ENCODE measurements around the gene SLC39A10.
"Not testable (repeated sequence)": the region's sequence is repeated elsewhere in the genome, so short reads cannot be mapped to it uniquely, and the experiment has no call there.

Gene SLC39A10

GRCh38 chr2:195646424-195646823 lies 10.6 kb upstream of the SLC39A10 start:
- DNase-seq (ENCODE audit: low read depth): no peak

DNA sequence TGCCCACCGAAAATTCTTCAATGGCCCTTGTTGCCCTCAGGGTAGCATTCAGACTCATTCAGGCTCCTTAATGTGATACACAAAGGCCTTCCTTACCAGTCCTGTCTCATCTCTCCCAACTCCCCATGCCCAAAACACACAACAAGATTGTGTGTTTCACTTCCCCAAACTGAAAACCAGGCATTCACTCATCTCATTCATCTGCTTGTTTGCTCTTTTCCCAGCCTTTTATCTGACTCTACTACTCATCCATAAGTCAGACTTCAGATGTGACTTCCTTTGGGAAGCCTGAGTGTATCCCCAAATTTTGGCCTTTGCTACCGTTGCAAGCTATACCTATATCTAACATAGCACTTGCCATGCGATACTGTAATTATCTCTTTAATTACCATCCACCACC lies 9.7 kb upstream of the SLC39A10 start:
- DNase-seq (ENCODE audit: low read depth): no peak

- DNase-seq (ENCODE audit: low read depth): not testable (repeated sequence)
Measured at GRCh38 chr2:195648370-195648769, 8.7 kb upstream of the SLC39A10 start.

- DNase-seq (ENCODE audit: low read depth): no peak
Measured at GRCh38 chr2:195648787-195649186, 8.2 kb upstream of the SLC39A10 start.

DNA sequence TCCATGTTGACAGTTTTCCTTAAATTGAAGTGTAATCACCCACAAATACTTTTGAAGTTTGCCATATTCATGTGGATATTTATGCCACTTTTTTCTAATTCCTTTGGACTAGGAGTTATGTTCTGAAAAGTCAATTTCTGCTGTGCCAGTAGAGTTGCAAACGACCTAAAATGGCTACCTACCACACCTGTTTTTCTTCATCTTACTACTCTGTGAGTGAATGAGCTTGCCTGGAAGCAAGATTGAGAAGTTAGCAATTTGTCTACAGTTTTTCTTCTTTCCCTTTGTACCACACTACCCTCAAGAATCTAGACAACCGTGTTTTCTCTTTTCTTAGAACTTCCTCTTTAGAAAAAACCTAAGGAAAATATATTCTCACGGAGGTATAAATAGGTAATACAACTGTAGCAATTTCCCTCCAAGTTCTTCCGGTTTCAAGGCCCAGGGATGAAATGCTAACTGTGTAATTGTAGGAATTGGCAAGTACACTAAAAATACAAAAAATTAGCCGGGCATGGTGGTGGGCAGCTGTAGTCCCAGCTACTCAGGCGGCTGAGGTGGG lies 7.3 kb upstream of the SLC39A10 start:
- no peak for DNase-seq (ENCODE audit: low read depth)

DNA sequence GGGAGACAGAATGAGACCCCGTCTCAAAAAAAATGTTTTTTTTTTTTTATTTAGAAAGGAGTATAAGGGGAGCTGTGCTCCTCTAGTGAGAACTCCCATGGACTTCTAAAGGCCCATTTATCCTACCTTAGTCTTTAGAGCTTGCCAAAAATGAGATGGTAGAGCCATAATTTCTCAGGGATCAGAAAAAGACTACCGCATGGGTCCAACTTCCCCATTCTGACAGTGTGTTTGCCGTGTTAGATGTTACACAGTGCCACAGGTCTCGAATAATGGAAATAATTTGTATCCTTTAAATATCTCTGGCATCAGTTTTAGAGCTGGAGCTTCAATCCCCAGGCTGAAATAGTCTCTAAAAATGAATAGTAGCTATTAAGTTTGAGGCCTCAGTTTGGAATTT lies 6.0 kb upstream of the SLC39A10 start:
- DNase-seq (ENCODE audit: low read depth): no peak

DNA sequence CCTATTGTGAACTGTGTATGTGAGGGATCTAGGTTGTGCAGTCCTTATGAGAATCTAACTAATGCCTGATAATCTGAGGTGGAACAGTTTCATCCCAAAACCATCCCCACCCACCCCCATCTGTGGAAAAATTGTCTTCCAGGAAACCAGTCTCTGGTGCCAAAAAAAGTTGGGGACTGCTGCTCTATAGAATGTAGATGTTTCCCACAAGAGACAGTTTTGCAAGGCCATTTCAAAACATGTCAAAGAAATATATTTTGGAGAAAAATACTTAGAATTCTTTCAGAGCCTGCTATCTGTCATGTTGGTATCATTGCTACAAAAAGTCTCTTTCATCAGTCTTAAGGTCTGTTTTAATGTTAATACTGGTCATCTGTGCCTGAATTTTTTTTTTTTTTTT lies 4.1 kb upstream of the SLC39A10 start:
- DNase-seq (ENCODE audit: low read depth): peak; percentile 15

- DNase-seq (ENCODE audit: low read depth): no peak
Measured at GRCh38 chr2:195656161-195656858, 716 bp upstream of the SLC39A10 start.

DNA sequence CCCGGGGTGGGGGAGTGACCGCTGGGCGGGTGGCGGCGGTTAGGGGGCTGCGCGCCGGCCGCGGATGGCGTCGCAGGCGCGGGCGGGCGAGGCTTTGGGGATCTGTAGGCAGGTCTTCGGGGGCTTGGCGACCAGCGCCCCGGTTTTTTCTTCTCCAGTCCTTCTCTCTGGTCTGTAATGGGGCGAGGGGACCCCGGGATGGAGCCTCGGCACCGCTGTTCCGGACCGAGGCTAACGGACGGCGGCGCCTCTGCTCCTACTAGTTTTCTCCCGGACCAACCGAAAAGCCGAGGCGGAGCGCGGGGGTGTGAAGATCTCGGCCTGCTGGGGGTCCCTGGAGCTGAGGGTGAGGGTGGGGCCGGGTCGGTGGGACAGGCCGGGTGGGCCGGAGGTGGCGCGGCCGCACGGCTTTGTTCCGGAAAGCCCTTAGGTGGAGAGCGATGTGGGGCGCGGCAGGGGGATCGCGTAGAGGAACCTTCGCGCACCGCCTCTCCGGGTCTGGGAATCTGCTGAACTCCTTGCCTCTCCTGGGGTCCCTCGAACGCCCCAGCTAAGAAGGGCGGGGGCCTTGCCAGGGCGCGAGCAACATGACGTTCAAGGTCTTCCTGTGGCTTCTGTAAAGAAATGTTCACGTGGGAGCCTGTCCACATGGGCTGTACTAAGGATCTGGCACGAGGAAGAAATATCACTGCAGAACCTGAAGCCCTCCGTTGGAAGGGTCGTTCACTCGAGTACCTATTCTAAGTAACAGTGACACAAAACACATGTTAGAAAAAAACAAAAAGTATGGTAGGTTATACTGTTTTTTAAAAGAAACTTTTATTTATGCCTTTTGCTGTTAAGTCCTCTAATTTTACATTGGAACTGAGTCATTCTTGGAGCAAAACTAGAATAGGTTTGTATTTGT lies 861 bp downstream of the SLC39A10 start:
- DNase-seq (ENCODE audit: low read depth): peak; percentile 90

DNA sequence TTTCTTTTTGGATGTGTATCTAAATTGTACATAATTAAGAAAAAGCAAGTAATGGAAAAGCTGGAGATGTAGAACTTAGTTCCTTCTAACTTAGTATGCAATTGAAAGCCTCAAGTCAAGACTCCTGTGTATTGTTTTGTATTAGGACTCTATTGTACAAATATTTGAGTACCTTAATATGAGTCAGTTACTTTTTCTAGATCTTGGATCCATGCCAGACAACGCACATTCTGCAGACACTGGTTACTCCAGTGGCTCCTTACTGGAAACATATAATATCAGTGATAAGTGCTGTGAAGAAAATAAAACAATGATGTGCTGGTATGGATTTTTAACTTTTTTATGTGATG lies 1.5 kb downstream of the SLC39A10 start:
- peak; percentile 89 for DNase-seq (ENCODE audit: low read depth)

DNA sequence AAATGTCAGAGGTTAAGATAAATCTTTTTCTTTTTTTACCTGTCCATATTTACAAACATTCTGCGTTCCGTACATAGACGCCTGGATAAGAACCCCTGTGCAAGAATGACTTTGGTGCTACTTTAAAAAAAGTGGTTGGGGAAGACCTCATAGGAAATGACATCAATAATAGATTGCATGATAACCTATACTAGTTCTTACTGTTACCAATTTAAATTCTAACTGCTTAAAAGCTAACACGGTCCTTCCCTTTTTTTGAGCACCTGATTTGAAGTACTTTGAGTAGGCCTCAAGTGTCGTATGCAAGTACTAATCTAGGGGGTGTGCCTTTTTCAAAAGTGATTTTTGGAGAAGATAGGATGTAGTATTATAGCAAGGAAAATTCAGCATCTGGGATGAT lies 2.1 kb downstream of the SLC39A10 start:
- peak; percentile 16 for DNase-seq (ENCODE audit: low read depth)

DNA sequence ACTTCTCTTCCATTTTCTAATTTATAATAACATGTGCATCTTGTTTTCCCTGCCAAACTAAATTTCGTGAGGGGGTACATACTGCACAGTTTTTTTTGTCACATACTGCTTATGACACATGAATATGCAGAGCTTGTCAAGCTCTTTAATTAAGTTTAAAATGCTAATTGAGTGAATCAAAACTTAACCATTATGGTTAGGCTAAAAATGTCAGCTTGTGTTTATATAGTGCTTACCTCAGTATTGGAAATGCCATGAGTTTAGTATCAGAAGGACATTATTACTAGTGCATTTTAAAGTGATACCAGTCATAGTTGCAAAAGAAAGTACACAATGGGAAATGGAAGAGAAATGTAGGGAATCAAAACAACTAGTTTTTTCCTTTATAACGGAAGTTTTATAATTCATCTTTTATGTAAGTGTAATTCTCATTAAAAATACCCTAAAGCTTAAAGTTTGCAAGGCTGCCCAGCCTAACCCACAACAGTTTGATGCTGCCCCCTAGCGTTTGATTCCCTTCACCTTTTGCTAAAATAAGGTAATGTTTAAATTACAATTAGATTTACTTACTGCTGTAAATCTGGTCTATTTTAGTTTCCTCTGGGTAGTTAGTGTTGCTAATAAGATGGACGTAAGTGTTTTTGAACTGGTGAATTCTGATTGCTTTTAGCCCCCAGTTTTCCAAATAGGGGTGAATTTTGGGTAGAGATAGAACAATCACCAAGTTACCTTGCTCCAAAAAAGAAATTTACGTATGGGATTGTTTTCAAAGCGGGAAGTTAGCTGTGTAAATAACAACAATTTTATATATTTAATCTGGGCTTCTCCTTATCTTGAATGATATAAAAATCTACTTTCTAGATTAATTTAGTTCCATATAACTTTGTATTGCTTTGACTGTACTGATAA lies 3.2 kb downstream of the SLC39A10 start:
- peak; percentile 76 for DNase-seq (ENCODE audit: low read depth)

DNA sequence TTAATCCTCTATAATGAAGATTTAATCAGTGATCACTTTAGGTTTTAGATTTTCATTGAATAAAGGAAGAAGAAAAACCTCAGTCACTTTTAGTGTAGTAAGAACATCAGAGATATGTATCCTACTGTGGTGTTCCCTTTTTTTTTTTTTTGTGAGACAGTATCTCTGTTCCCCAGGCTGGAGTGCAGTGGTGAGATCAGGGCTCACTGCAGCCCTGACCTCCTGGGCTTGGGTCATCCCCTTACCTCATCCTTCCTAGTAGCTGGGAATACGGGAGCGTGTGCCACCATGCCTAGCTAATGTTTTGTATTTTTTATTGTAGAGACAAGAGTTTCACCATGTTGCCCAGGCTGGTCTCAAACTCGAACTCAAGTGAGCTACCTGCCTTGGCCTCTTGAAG lies 5.1 kb downstream of the SLC39A10 start:
- DNase-seq (ENCODE audit: low read depth): no peak

GRCh38 chr2:195663007-195663406 lies 6.0 kb downstream of the SLC39A10 start:
- no peak for DNase-seq (ENCODE audit: low read depth)

GRCh38 chr2:195664528-195664927 lies 7.5 kb downstream of the SLC39A10 start:
- peak; percentile 33 for DNase-seq (ENCODE audit: low read depth)

DNA sequence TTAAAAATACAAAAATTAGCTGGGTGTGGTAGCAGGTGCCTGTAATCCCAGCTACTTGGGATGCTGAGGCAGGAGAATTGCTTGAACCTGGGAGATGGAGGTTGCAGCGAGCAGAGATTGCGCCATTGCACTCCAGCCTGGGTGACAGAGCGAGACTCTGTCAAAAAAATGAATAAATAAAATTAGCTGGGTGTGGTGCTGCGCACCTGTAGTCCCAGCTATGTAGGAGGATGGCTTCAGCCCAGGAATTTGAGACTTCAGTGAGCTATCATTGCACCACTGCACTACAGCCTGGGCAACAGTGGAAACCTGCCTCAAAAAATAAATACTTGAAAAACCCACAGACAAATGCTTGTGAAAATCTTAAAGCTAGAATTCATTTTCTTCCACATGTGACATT lies 8.1 kb downstream of the SLC39A10 start:
- DNase-seq (ENCODE audit: low read depth): not testable (repeated sequence)

DNA sequence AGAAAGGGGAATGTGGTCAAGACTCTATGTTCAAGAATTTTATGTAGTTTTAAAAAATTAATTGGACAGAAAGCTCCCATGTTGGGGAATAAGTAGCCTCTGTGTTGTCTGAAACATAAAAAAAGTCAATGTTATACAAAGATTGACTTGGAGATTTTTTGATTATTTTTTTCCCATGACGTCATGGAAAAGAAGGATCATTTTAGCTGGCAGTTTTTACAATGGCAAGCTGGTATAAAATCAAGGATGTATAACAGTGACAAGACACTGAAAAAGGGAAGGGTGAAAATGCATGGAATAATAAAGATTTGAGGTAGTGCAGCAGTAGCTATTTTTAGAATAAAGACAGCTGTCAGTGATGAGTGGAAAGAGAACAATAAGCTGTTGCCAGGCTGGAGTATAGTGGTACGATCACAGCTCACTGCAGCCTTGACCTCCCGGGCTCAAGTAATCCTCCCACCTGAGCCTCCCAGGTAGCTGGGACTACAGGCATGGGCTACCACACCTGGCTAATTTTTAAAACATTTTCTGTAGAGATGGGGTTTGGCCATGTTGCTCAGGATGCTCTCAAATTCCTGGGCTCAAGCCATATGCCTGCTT lies 9.2 kb downstream of the SLC39A10 start:
- DNase-seq (ENCODE audit: low read depth): no peak

GRCh38 chr2:195667974-195668373 lies 10.9 kb downstream of the SLC39A10 start:
- DNase-seq (ENCODE audit: low read depth): no peak

DNA sequence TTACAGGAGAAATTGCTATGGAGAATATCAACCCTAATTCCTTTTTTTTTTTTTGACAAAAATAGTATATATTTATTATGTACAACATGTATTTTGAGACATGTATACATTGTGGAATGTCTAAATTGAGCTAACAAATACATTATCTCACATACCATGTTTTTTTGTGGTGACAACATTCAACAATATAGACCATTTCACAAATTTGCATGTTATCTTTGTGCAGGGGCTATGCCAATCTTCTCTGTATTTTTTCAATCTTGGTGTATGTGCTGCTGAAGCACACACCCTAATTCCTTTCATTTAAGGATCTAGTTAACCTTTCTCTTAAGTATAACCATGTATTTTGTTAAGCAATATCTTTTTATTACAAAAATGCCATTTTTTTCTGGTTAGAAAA lies 13.2 kb downstream of the SLC39A10 start:
- DNase-seq (ENCODE audit: low read depth): no peak

GRCh38 chr2:195671563-195671962 lies 14.5 kb downstream of the SLC39A10 start:
- no peak for DNase-seq (ENCODE audit: low read depth)

GRCh38 chr2:195672674-195673073 lies 15.6 kb downstream of the SLC39A10 start:
- DNase-seq (ENCODE audit: low read depth): no peak
